Amniotic epithelial cell (primary cell): ENCODE results near the gene IDH3A.

Experiments used
- DNase-seq: peaks from one replicate; pipeline ENCODE4 v3.0.0-alpha.2; 2010; ENCODE audit warnings: low read depth

Gene IDH3A

GRCh38 chr15:78204351-78205309, 55.5 kb downstream of the IDH3A start:
- peak; percentile 64 for DNase-seq

DNA sequence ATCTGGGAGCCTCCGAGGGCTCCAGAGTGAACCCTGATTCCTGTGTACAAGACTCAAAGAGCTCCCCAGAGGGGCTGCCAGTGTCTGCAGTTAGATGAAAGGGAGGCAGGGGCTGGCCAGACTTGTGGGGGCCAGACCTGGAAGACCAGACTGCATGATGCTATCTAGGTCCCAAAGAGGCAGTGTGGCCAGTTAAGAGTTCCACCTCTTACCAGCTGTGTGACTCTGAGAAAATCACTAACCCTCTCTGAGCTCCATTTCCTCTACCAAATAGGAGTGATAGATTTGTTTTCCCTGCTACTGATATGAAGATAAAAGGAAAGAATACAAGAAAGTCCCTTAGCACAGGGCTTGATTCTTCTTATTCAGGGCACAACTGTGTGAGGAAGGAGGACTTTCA, 56.2 kb downstream of the IDH3A start:
- no peak for DNase-seq

DNA sequence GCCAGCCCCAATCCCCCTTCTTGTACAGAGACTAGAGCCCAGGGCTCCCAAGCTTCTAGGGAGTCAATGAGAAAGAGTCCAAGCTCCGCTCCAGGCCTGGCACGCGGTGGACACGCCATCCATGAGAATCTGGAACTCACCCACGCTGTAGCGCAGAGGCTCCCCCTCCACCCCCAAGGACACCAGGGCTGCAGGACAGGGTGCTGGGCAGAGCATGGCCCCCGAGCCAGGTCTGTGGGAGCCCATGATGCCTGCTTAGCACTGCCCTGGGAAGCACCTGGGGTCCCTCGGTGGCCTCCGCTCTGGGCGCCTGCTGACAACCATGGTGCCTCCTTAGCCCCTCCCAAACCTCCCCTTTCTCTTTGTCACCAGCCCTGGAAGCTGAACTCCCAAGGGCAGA, 56.7 kb downstream of the IDH3A start:
- no peak for DNase-seq

DNA sequence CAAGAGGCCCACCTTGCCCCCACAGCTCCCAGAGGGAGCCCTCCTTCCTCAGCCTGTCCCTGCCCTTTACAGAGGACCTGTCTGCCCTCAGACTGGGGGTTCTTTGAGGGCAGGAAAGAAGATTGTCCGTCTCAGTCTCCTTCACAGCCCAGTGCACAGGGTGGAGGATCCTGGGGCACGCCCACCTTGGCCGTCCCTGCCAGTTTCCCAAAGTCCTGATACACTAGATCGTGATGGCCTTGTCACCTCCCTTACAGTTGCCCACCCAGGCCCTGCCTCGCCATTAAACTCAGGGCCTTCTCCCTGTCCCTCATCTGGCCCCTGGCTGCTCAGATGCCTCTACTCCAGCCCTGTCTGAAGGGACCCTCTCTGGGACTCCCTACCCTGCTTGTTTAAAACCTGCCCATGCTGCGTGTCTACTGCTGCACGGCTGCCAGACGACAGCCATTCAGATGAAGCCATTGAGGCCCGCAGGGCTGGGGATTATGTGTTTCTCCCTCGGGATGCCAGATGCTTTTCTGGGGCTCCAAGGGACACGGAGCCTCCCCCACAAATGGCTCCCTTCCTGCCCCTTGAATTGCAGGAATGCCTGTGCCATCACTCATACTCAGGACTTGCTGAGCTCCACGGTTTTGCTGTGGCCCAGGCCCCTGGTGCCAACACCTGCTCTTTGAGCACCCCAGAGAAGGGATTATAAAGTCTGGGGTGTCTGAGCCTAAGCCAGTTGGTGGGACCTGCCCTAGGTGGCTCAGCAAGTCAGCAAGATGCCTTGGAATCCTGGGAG, 57.4 kb downstream of the IDH3A start:
- peak; percentile 21 for DNase-seq

DNA sequence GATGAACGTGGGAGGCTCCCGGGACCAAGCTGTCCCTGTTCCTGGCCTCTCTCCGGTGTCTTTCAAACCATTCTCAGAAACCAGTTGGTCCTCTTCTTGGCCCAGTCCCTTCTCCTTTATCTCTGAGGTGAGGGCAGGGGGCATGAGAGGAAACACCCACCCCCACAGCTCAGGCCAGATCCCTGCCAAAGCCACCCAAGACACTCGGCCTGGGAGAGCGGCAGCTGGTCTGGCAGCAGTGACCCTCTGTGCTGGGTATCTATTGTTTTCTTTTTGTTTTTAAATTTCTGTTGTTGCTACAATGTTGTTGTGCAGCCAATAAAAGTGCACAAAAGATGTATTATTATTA, 57.9 kb downstream of the IDH3A start:
- DNase-seq, result no peak

DNA sequence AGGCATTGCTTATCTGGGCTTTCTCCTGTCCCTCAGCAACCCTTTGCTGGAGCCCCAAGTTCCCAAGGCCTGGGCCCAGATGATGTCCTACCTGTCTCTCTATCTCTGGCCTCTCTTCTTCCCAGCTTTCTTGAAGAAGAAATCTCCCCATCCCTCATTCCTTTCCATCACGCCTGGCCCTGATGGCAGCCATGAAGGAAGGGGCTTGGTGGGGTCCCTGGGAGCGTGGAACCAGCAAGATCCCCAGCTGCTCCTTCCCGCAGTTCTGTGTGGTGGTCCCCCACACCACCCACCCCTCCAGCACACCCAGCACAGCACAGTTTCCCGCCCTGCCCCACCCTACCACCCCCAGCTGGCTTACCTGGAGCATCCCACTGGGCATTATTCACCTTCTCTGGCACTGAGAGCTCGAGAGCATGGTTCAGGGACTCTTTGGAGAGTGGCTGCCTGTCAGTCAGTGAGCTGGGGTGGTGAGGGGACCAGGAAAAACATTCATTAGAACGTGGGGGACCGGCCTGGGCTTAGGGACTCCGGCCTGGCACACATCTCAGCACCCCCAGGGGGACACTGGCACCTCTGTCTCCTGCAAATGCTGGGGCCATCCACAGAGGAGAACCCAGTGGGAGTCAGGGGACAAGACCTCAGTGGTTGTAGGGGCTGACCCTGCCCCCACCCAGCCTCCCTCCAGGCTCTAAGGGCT, 58.6 kb downstream of the IDH3A start:
- DNase-seq, result no peak

- DNase-seq, result no peak
These were observed 59.2 kb downstream of the IDH3A start for GRCh38 chr15:78208341-78208844.

- peak; percentile 31 for DNase-seq
These were observed 59.9 kb downstream of the IDH3A start for GRCh38 chr15:78208887-78209645.

DNA sequence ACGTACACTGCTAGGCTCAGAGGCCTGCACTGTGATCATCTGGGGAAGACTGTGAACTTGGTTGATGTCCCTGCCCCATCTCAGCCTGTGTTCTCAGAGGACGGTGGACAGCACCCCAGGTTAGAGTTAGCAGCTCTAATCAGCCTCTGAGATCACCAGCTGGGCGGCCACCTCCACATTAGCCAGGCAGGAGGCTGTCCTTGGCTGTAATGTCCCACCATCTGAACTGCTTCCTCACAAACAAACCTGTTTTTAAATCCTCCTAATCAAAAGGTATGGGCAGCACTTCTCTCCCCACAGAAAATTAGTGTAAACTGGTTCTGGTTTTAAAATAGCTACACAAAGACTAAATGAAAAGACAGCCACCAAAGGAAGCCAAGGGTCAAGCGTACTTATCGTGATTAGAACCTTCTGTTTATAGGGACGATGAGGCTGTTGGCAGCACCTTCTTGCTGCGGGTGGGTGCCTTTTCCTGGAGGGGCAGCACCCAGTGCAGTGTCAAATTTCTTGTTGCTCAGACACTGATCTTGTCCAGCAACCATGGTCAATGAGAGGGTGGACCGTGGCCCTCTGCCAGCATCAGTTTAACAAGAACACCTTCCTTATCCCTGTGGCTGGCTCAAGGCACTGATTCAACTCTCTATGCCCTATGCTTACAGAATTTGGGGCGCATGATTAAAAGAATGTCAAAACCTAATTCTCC, 60.6 kb downstream of the IDH3A start:
- DNase-seq, result no peak

- DNase-seq, result no peak
These were observed 61.2 kb downstream of the IDH3A start for GRCh38 chr15:78210349-78210717.

DNA sequence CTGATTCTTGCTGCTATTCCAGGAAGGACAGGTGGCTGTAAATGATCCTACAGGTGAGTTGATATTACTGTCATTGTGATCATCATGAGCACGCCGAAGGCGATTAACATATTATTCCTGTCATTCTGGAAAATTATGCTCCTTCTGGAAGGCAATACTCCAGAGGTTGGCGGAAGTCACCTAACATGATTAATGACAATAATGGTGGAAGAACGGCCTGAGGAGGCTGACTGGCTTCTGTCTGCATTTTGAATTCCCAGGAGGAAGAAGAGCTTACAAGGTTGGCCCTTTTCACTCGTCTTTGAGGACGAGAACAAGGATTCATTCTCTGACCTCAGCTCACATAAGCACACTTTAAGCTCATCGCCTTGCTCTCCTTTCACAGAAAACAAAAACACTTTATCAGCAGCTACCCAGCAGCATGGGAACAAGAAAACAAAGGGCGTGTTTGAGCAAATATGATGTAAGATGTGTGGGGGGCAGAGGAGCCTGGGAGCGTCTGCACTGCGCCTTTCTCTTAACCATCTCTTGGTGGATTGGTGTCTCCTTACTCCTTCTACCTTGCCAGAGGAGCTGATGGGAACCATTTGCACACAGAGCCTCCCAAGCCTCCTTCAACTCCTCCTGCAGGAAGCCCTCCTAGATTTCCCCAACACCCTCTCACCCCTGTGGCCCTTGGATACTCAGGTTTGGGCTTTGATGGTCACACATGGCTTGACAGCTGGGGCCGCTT, 62.2 kb downstream of the IDH3A start:
- peak; percentile 43 for DNase-seq

- DNase-seq, result no peak
These were observed 62.8 kb downstream of the IDH3A start for GRCh38 chr15:78212008-78212407.

DNA sequence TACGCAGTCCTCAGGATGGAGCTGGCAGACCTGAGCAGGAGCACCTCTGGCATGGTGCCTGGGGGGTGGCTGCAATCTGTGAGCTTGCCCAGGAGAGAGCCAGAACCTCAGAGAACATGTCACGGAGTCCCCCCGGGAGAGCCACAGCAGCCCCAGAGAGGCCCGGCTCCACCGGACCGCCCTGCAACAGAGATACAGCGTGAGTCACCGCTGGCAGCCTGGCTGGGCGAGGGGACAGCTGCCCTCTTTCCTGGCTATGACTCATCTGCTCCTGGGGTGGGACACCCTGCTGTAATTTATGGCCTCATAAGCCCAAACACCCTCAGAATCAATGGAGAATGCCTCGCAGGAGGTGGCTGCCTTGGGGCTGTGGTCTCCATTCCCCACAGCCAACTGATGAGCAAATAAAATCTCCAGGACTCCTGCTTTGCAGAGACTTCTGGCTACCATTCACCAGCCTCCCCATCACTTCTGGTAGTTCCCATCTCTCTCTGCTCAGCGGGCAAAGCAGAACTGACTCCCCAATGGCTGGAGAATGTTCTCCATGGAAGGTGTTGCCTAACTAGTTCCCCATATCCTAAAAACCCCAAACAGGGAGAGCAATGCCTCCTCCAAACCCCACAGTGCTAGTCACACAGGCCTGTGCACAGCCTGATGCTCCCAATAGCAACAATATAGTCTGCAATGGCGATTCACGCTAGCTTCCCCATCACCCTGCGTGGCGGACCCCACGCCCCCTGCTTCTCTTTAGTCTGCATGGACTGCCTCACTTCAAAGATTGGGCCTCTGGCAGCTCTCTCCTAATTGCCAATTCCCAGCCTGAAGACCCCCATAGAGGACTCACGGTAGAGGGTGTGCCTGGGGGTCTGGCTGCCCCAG, 63.6 kb downstream of the IDH3A start:
- peak; percentile 56 for DNase-seq

DNA sequence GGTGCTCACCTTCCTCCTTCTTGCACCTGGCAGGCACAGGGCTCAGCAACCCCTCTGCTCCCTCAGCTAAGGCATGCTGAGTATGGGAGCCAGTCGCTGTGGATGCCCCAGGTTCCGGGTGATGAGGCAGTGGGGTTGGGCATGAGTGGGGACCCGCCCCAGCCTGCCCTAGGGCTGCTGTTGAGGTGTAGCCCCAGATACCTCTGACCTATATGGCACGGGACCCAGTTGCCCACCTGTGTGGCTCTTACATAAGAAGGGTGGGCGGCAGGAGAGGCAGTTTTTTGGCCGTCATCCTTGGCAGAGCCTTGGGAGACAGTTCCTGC, 64.2 kb downstream of the IDH3A start:
- DNase-seq, result no peak

DNA sequence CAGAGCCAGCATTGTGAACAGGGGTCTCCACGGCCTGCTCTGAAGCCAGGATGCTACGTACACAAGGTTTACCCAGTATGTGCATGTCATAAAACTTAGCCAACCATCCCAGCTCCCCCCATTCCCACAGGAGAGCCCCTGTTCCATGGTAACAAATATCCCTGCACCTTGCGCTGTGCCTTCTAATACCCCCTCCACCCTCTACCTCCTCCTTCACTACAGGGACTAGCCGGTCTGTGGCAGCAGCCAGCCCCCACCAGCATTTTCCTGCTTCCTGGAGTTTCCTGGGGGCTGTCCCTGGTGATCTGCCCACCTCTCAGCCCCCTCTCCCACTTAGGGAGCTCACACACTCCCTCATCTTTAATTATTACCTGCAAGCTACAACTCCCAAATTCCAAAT, 64.8 kb downstream of the IDH3A start:
- DNase-seq, result no peak

DNA sequence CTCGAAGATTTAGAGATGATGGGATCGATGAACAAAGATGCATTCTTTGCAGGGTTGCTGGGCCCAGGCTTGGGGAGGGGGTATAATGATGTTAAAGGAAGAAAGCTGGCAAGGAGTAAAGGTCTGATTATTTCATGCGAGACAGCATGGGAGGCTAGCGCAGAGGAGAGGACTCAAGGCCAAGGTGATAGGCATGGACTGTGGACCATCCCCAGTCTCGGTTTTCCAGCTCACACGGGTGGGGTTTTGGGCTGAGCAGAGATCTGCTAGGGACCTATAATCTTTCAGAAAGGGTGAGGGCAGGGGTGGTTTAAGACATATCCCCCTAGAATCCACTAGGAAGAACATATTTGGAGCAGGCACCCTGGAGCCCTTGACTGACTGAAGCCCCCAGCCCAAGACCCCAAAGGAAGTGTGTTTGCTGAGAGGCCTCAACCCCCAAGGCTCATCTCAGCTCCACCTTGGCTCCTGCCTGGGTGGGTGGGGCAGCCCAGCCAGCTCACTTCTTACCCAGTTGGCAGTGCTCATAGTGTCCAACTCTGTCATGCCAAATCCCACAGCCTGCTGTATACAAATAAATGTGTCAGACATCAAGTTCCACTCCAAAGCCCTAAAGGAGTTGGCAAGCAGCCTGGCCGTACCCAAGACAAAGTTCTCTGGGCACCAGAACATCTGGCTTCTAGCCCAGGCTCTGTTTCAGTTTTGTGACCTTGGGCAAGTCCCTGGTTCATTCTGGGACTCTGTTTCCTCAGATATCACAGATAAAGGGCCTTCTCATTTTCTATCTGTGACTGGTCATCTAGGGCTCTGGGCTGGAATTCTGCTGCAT, 67.3 kb downstream of the IDH3A start:
- DNase-seq, result no peak

DNA sequence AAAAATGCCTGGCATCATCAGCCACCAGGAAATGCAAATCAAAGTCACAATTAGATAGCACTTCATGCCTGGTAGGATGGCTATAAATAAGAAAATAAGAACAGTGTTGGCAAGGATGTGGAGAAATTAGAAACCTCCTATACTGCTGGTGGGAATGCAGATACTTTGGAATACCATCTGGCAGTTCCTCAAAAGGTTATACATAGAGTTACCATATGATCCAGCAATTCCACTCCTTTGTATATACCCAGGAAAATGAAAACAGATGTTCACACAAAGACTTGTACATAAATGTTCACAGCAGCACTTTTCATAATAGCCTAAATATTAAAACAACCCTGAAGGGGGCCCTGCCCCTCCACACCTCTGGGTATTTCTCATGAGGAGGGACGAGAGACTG, 71.6 kb downstream of the IDH3A start:
- DNase-seq, result no peak
